Cardiac muscle cell (in vitro differentiated cells and primary cell): ENCODE data around the gene EYA4. TPM values are rescaled to one million over a fixed set of nuclear protein-coding genes. Genes with fewer than 3 reads are reported as not detected.

Experiments used
- DNase-seq, 2 donors: peaks; one replicate each; pipeline versions ENCODE4 v3.0.0 to v3.0.0-alpha.2; 2010 to 2017; ENCODE audit warnings: low read depth in 1 of 2, low spot score in 1 of 2
- H3K27ac ChIP-seq: fragments of 200-600 bp; sonication (generic); 2 replicates; pipeline ENCODE4 v1.5.1; 2016
- H3K27me3 ChIP-seq: fragments of 200-600 bp; sonication (generic); 2 replicates; pipeline ENCODE4 v1.6.0; 2016; ENCODE audit warnings: control low read depth
- H3K36me3 ChIP-seq: fragments of 200-600 bp; sonication (generic); 2 replicates; pipeline ENCODE4 v1.5.1; 2016; ENCODE audit warnings: control low read depth
- H3K4me1 ChIP-seq: fragments of 200-600 bp; sonication (generic); 2 replicates; pipeline ENCODE4 v1.8.1; 2017; ENCODE audit warnings: low read depth, mild to moderate bottlenecking, mixed run types
- H3K4me3 ChIP-seq: fragments of 200-600 bp; sonication (generic); 2 replicates; pipeline ENCODE4 v1.5.1; 2016; ENCODE audit warnings: mild to moderate bottlenecking
- H3K9me3 ChIP-seq: fragments of 200-600 bp; sonication (generic); 2 replicates; pipeline ENCODE4 v1.5.1; 2017; ENCODE audit warnings: low read depth, mild to moderate bottlenecking, control low read depth
- CTCF ChIP-seq: IDR thresholded peaks from 2 replicates; pipeline ENCODE4 v1.5.1; 2012; ENCODE audit warnings: low read depth, mild to moderate bottlenecking, low read length
- polyA plus RNA-seq: library from polyadenylated mRNA; unstranded; fragments of >200 nt; fragmentation: Nextera tagmentation; extraction: Ambion mirVana; gene quantifications from 2 replicates; pipeline ENCODE4 v1.2.1, GENCODE V29; 2016
- total RNA-seq: library from RNA; depleted of rRNA; stranded (reverse); fragments of >200 nt; gene quantifications from 2 replicates; pipeline ENCODE4 v1.2.3, GENCODE V29; 2016

The EYA4 gene
- total and polyA plus RNA-seq, 2 experiments from 2014 or later, result 0.03 to 0.11 TPM

- Histone ChIP-seq H3K27me3 (no peaks in the 10 kb centered on the region), H3K36me3 (no peaks in the 10 kb centered on the region), H3K9me3 (no peaks in the 10 kb centered on the region), H3K27ac (no peak overlapping the region), H3K4me3 (no peak overlapping the region), H3K4me1 (no peaks in the 10 kb centered on the region)
- TF ChIP-seq CTCF, result no peak
- DNase-seq, result no peak
Observed at GRCh38 chr6:133540361-133540760, 299.2 kb downstream of the EYA4 start.

GRCh38 chr6:133541040-133541439 lies 299.9 kb downstream of the EYA4 start:
- H3K27me3 ChIP-seq, result no peaks in the 10 kb centered on the region
- no peak overlapping the region for H3K4me3 ChIP-seq
- H3K36me3 ChIP-seq, result no peaks in the 10 kb centered on the region
- H3K9me3 ChIP-seq, result no peaks in the 10 kb centered on the region
- H3K27ac ChIP-seq, result no peak overlapping the region
- DNase-seq, result no peak
- TF ChIP-seq CTCF, result no peak
- H3K4me1 ChIP-seq, result no peaks in the 10 kb centered on the region

DNA sequence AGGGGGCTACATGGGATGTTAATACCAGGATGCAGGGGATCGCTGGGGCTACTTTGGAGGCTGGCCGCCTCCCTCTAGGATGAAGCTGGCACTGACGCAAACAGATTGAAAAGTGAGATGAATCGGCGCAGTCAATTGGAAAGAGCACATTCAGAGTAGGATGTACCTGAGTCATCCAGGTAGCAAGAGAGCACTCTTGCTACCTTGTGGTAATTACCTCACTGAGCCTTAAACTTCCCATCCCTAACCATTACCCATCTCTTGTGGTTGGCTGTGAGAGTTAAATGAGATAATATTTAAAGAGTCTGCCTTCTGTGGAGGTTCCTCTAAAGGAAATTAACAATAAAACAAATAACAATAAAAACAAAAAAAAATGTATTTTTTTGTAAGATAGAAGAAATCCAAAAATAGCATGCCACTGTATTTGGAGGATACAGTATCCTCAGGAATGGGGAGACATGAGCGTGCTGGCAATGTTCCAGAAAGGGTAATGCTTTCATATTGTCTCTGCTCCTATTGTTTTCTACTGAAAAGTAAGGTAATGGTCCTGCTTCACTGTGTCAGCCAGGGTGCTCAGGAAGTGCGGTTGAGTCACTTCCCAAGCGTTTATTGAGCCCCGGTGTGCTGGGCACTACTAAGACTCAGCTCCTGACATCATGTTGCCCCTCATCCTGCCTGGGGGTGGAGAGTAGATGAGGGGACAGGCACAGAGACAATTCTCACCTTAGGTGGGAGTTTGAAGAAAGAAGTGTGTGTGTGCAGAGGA lies 301.1 kb downstream of the EYA4 start:
- Histone ChIP-seq H3K27ac (no peak overlapping the region), H3K4me1 (no peaks in the 10 kb centered on the region), H3K36me3 (no peaks in the 10 kb centered on the region), H3K9me3 (no peaks in the 10 kb centered on the region), H3K27me3 (no peaks in the 10 kb centered on the region), H3K4me3 (no peak overlapping the region)
- DNase-seq, result peak in 1 of 2 donors; percentile 12
- no peak for TF ChIP-seq CTCF

GRCh38 chr6:133544419-133544818 lies 303.3 kb downstream of the EYA4 start:
- Histone ChIP-seq H3K27ac (no peak overlapping the region), H3K4me3 (no peak overlapping the region), H3K36me3 (no peaks in the 10 kb centered on the region), H3K4me1 (peaks cover 18% of the 10 kb centered on the region), H3K9me3 (no peaks in the 10 kb centered on the region), H3K27me3 (no peaks in the 10 kb centered on the region)
- no peak for TF ChIP-seq CTCF
- no peak for DNase-seq

GRCh38 chr6:133546098-133546497 lies 304.9 kb downstream of the EYA4 start:
- Histone ChIP-seq H3K4me1 (peaks cover 20% of the 10 kb centered on the region), H3K27ac (no peak overlapping the region), H3K27me3 (no peaks in the 10 kb centered on the region), H3K36me3 (no peaks in the 10 kb centered on the region), H3K9me3 (no peaks in the 10 kb centered on the region), H3K4me3 (no peak overlapping the region)
- TF ChIP-seq CTCF, result no peak
- no peak for DNase-seq

DNA sequence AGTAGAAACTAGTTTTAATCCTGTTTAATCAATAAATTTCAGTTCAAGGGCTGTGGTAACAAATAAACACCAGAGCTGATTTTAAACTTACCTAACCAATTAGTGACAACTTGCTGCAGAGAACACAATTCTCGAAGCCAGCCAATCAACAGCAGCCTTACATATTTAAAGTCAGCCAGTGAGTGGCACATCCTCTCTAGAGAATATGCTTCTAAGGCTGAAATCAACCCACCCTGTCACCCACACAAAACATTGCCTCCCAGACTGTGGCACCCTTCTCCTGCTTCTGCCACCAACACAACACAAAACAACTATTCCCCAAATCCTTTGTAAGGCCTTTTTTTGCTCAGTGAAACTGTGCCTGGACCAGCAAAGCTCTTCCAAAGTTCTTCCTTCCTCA lies 306.0 kb downstream of the EYA4 start:
- H3K4me3 ChIP-seq, result no peak overlapping the region
- H3K36me3 ChIP-seq, result no peaks in the 10 kb centered on the region
- no peak for TF ChIP-seq CTCF
- H3K9me3 ChIP-seq, result no peaks in the 10 kb centered on the region
- H3K27me3 ChIP-seq, result no peaks in the 10 kb centered on the region
- peaks cover 26% of the 10 kb centered on the region for H3K4me1 ChIP-seq
- DNase-seq, result no peak
- H3K27ac ChIP-seq, result no peak overlapping the region
